HEK293 (cell line): ENCODE measurements around the gene RSL1D1.
"Not testable (repeated sequence)": the region's sequence is repeated elsewhere in the genome, so short reads cannot be mapped to it uniquely, and the experiment has no call there.

Experiments
- CTCF ChIA-PET: fragments of 350-600 bp; formaldehyde crosslinking; extraction: SDS; loops from one replicate; lab custom pipeline; 2021; ENCODE audit warnings: antibody characterized with exemption; lab: Yijun Ruan, JAX
- POLR2A ChIA-PET: fragments of 300-600 bp; formaldehyde crosslinking; extraction: SDS; loops from one replicate; lab custom pipeline; 2020; ENCODE audit warnings: antibody characterized with exemption, inconsistent platforms; lab: Yijun Ruan, JAX
- H3K27ac ChIP-seq: fragments of 200-500 bp; sonication (Bioruptor generic); 2 replicates; pipeline ENCODE4 v1.5.1; 2014; ENCODE audit warnings: low read depth, low read length, control low read depth, inconsistent platforms; ENCODE audit errors: extremely low read depth
- H3K36me3 ChIP-seq, 2 experiments: fragments of 200-500 bp in 1 of 2; sonication (Bioruptor generic) in 1 of 2; 1 replicate in 1 of 2; 2 replicates in 1 of 2; pipeline ENCODE4 v1.5.1; 2014 to 2017; ENCODE audit warnings: inconsistent platforms in 2 of 2, low read length in 2 of 2; ENCODE audit not compliant: control insufficient read depth in 2 of 2, insufficient read depth in 1 of 2
- H3K4me1 ChIP-seq: fragments of 200-500 bp; sonication (Bioruptor generic); 2 replicates; pipeline ENCODE4 v1.5.1; 2014; ENCODE audit warnings: mild to moderate bottlenecking, low read length, inconsistent platforms; ENCODE audit not compliant: control insufficient read depth, insufficient read depth
- H3K4me3 ChIP-seq: 2 replicates; pipeline ENCODE4 v1.5.1; 2011; ENCODE audit warnings: low read depth, mild to moderate bottlenecking, control low read depth, low read length, moderate library complexity
- H3K9me3 ChIP-seq: fragments of 200-500 bp; sonication (Bioruptor generic); 2 replicates; pipeline ENCODE4 v1.5.1; 2014; ENCODE audit warnings: low read depth, low read length, inconsistent platforms; ENCODE audit not compliant: control insufficient read depth, insufficient read depth
- FEZF1 ChIP-seq: fragments of 450-650 bp; formaldehyde crosslinking; IDR thresholded peaks from 2 replicates; pipeline ENCODE4 v1.5.1; 2016; ENCODE audit warnings: missing biosample characterization, missing genetic modification characterization
- ZNF121 ChIP-seq: fragments of 450-650 bp; formaldehyde crosslinking; IDR thresholded peaks from 2 replicates; pipeline ENCODE4 v1.5.1; 2016; ENCODE audit warnings: missing biosample characterization, missing genetic modification characterization
- ZNF19 ChIP-seq: fragments of 450-650 bp; formaldehyde crosslinking; IDR thresholded peaks from 2 replicates; pipeline ENCODE4; 2016; ENCODE audit warnings: missing biosample characterization, missing genetic modification characterization, low read depth
- ZNF292 ChIP-seq: fragments of 450-650 bp; formaldehyde crosslinking; IDR thresholded peaks from 2 replicates; pipeline ENCODE4 v1.5.1; 2016; ENCODE audit warnings: low read depth, missing biosample characterization, missing genetic modification characterization, borderline replicate concordance
- ZNF398 ChIP-seq: fragments of 450-650 bp; formaldehyde crosslinking; IDR thresholded peaks from 2 replicates; pipeline ENCODE4 v1.5.1; 2017; ENCODE audit warnings: missing biosample characterization, missing genetic modification characterization
- ZNF600 ChIP-seq: fragments of 450-650 bp; formaldehyde crosslinking; IDR thresholded peaks from 2 replicates; pipeline ENCODE4 v1.5.1; 2016; ENCODE audit warnings: missing biosample characterization, missing genetic modification characterization
- ZNF677 ChIP-seq: fragments of 450-650 bp; IDR thresholded peaks from 2 replicates; pipeline ENCODE4 v1.5.0; 2018; ENCODE audit warnings: missing biosample characterization, mild to moderate bottlenecking, missing genetic modification characterization, moderate library complexity
- ZNF791 ChIP-seq: fragments of 450-650 bp; formaldehyde crosslinking; IDR thresholded peaks from 2 replicates; pipeline ENCODE4 v1.5.1; 2016; ENCODE audit warnings: missing biosample characterization, missing genetic modification characterization
- TF ChIP-seq, protein P1 (sequence below): fragments of 450-650 bp; formaldehyde crosslinking; IDR thresholded peaks from 2 replicates; pipeline ENCODE4 v1.5.1; 2016; ENCODE audit warnings: missing biosample characterization, missing genetic modification characterization

Gene RSL1D1

GRCh38 chr16:11784980-11785599 lies 66.3 kb downstream of the RSL1D1 start:
- CTCF ChIA-PET = interaction anchor here (0.6 to 1.7 kb wide), 3 partner anchors 12 to 181 kb away, joined by 3 to 5 read pairs (median 3); partner anchors contain the start of gene ZC3H7A
- H3K27ac ChIP-seq, POLR2A ChIA-PET, H3K4me3 ChIP-seq, H3K36me3 ChIP-seq, H3K9me3 ChIP-seq: not testable (repeated sequence)
- H3K4me1 ChIP-seq = peaks cover 18% of the 10 kb centered on the region; the same call in 1 of the 2 replicates
- peak; percentile 50; the same call in 1 of the 2 replicates for TF ChIP-seq ZNF600 (tag by site-specific recombination)
- peak; percentile 37; the same call in 1 of the 2 replicates for TF ChIP-seq ZNF121 (tag by site-specific recombination)

DNA sequence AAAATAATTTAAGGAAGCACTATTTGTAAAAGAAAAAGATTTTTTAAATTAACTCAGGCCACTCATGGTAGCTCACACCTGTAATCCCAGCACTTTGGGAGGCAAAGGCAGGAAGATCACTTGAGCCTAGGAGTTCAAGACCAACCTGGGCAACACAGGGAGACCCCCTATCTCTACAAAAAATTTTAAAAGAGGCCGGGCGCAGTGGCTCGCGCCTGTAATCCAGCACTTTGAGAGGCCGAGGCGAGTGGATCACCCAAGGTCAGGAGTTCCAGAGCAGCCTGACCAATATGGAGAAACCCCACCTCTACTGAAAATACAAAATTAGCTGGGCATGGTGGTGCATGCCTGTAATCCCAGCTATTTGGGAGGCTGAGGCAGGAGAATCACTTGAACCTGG lies 67.0 kb downstream of the RSL1D1 start:
- POLR2A ChIA-PET = interaction anchor here (0.6 to 1.0 kb wide), 3 partner anchors 13 to 748 kb away, joined by 4 to 7 read pairs (median 4); partner anchors contain the start of gene GSPT1
- H3K4me3 ChIP-seq, H3K27ac ChIP-seq, H3K9me3 ChIP-seq: not testable (repeated sequence)
- CTCF ChIA-PET = interaction anchor here (1.7 kb wide), 1 partner anchor 13 kb away, joined by 5 read pairs; the partner anchor contains the start of gene ZC3H7A
- H3K36me3 ChIP-seq = peaks cover 5 to 12% of the 10 kb centered on the region in 2 experiments
- peaks cover 18% of the 10 kb centered on the region; the same call in 1 of the 2 replicates for H3K4me1 ChIP-seq

- Histone ChIP-seq H3K36me3 (peaks cover 8 to 15% of the 10 kb centered on the region in 2 experiments), H3K4me1 (peaks cover 18% of the 10 kb centered on the region; the same call in 1 of the 2 replicates), H3K4me3 (no peak overlapping the region), H3K9me3 (no peaks in the 10 kb centered on the region), H3K27ac (no peak overlapping the region)
- TF ChIP-seq, protein P1, sequence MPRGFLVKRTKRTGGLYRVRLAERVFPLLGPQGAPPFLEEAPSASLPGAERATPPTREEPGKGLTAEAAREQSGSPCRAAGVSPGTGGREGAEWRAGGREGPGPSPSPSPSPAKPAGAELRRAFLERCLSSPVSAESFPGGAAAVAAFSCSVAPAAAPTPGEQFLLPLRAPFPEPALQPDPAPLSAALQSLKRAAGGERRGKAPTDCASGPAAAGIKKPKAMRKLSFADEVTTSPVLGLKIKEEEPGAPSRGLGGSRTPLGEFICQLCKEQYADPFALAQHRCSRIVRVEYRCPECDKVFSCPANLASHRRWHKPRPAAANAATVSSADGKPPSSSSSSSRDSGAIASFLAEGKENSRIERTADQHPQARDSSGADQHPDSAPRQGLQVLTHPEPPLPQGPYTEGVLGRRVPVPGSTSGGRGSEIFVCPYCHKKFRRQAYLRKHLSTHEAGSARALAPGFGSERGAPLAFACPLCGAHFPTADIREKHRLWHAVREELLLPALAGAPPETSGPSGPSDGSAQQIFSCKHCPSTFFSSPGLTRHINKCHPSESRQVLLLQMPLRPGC (tag by site-specific recombination) = no peak
- no peak for TF ChIP-seq ZNF791 (tag by site-specific recombination)
- TF ChIP-seq FEZF1 (tag by site-specific recombination) = no peak
- no peak for TF ChIP-seq ZNF19
- no peak for TF ChIP-seq ZNF398 (tag by site-specific recombination)
- no peak for TF ChIP-seq ZNF677 (tag by site-specific recombination)
- TF ChIP-seq ZNF292 = no peak
- CTCF ChIA-PET = interaction anchor here (1.7 kb wide), 1 partner anchor 13 kb away, joined by 5 read pairs; the partner anchor contains the start of gene ZC3H7A
- POLR2A ChIA-PET = interaction anchor here (0.6 to 1.0 kb wide), 3 partner anchors 14 to 748 kb away, joined by 4 to 7 read pairs (median 4); partner anchors contain the start of gene GSPT1
Measured at GRCh38 chr16:11784038-11784369, 67.3 kb downstream of the RSL1D1 start.
